Erythroblast (primary cell): Measurements from ENCODE around the gene SESN1.

ENCODE experiments used
- GATA1 ChIP-seq: IDR thresholded peaks from 2 replicates; pipeline ENCODE4 v1.6.1; 2011; ENCODE audit warnings: low read depth, mild to moderate bottlenecking, control low read depth, low read length, moderate library complexity
- POLR2A ChIP-seq: IDR thresholded peaks from 2 replicates; pipeline ENCODE4 v1.6.1; 2011; ENCODE audit warnings: mild to moderate bottlenecking, low read length

- TF ChIP-seq POLR2A (no peak), GATA1 (no peak)
These were observed 55.7 kb downstream of the SESN1 start for GRCh38 chr6:109038837-109039398.
